ENCODE data around the gene NRF1. TPM values are rescaled to one million over a fixed set of nuclear protein-coding genes. Genes with fewer than 3 reads are reported as not detected.
"Not testable (repeated sequence)": the region's sequence is repeated elsewhere in the genome, so short reads cannot be mapped to it uniquely, and the experiment has no call there.

NRF1 gene
- total RNA-seq, 1 donor from 2014 or later = 3.1 TPM

GRCh38 chr7:129571201-129571600, 40.3 kb upstream of the NRF1 start:
- no peak for TF ChIP-seq CTCF (IDR thresholded peaks at IDR 0.05)
- Histone ChIP-seq H3K4me1 (no peaks in the 10 kb centered on the region), H3K9me3 (no peaks in the 10 kb centered on the region), H3K27ac (no peak overlapping the region), H3K27me3 (no peaks in the 10 kb centered on the region), H3K4me3 (no peak overlapping the region), H3K36me3 (no peaks in the 10 kb centered on the region)
- intact Hi-C loops (cut with DNase I) = no loop called here
- DNase-seq (ENCODE audit: low spot score in 2 of 2) = no peak

- no peak for DNase-seq (ENCODE audit: low spot score in 2 of 2)
- no peaks in the 10 kb centered on the region for H3K27me3 ChIP-seq
- no peaks in the 10 kb centered on the region for H3K36me3 ChIP-seq
- H3K4me3 ChIP-seq = no peak overlapping the region
- intact Hi-C loops (cut with DNase I) = no loop called here
- no peak for TF ChIP-seq CTCF (IDR thresholded peaks at IDR 0.05)
- H3K4me1 ChIP-seq = no peaks in the 10 kb centered on the region
- H3K27ac ChIP-seq = no peak overlapping the region
- no peaks in the 10 kb centered on the region for H3K9me3 ChIP-seq
Measured at GRCh38 chr7:129572205-129572604, 39.3 kb upstream of the NRF1 start.

GRCh38 chr7:129574487-129574886, 37.0 kb upstream of the NRF1 start:
- intact Hi-C loops (cut with DNase I) = no loop called here
- TF ChIP-seq CTCF (IDR thresholded peaks at IDR 0.05) = no peak
- no peak for DNase-seq (ENCODE audit: low spot score in 2 of 2)
- Histone ChIP-seq H3K36me3 (no peaks in the 10 kb centered on the region), H3K27ac (no peak overlapping the region), H3K4me3 (no peak overlapping the region), H3K27me3 (no peaks in the 10 kb centered on the region), H3K4me1 (no peaks in the 10 kb centered on the region), H3K9me3 (peaks cover 3 to 17% of the 10 kb centered on the region in 2 donors)

GRCh38 chr7:129575699-129576098, 35.8 kb upstream of the NRF1 start:
- no peak for DNase-seq (ENCODE audit: low spot score in 2 of 2)
- no peaks in the 10 kb centered on the region for H3K36me3 ChIP-seq
- TF ChIP-seq CTCF (IDR thresholded peaks at IDR 0.05) = no peak
- H3K27ac ChIP-seq = no peak overlapping the region
- no peaks in the 10 kb centered on the region for H3K4me1 ChIP-seq
- H3K9me3 ChIP-seq = peaks cover 3 to 17% of the 10 kb centered on the region in 2 donors
- H3K27me3 ChIP-seq = no peaks in the 10 kb centered on the region
- H3K4me3 ChIP-seq = no peak overlapping the region
- intact Hi-C loops (cut with DNase I) = no loop called here

GRCh38 chr7:129576138-129576537, 35.4 kb upstream of the NRF1 start:
- H3K36me3 ChIP-seq = no peaks in the 10 kb centered on the region
- peaks cover 3 to 17% of the 10 kb centered on the region in 2 donors for H3K9me3 ChIP-seq
- TF ChIP-seq CTCF (IDR thresholded peaks at IDR 0.05) = no peak
- no peak overlapping the region for H3K27ac ChIP-seq
- no peak for DNase-seq (ENCODE audit: low spot score in 2 of 2)
- no peaks in the 10 kb centered on the region for H3K4me1 ChIP-seq
- H3K27me3 ChIP-seq = no peaks in the 10 kb centered on the region
- intact Hi-C loops (cut with DNase I) = no loop called here
- no peak overlapping the region for H3K4me3 ChIP-seq

GRCh38 chr7:129578829-129579228, 32.7 kb upstream of the NRF1 start:
- no peaks in the 10 kb centered on the region for H3K4me1 ChIP-seq
- no peak for DNase-seq (ENCODE audit: low spot score in 2 of 2)
- H3K9me3 ChIP-seq = peaks cover 3 to 17% of the 10 kb centered on the region in 2 donors
- no peaks in the 10 kb centered on the region for H3K36me3 ChIP-seq
- intact Hi-C loops (cut with DNase I) = no loop called here
- TF ChIP-seq CTCF (IDR thresholded peaks at IDR 0.05) = no peak
- no peak overlapping the region for H3K4me3 ChIP-seq
- H3K27ac ChIP-seq = no peak overlapping the region
- no peaks in the 10 kb centered on the region for H3K27me3 ChIP-seq

GRCh38 chr7:129586179-129586578, 25.3 kb upstream of the NRF1 start:
- intact Hi-C loops (cut with DNase I); H3K4me1 ChIP-seq; H3K36me3 ChIP-seq; H3K27ac ChIP-seq; H3K4me3 ChIP-seq; DNase-seq (ENCODE audit: low spot score in 2 of 2); H3K27me3 ChIP-seq: not testable (repeated sequence)
- peaks cover 22 to 23% of the 10 kb centered on the region in 2 donors for H3K9me3 ChIP-seq
